ENCODE data around the gene DTNBP1. TPM values are rescaled to one million over a fixed set of nuclear protein-coding genes. Genes with fewer than 3 reads are reported as not detected.

DTNBP1 gene
- polyA plus RNA-seq, 2 of the 4 experiments (the other 2 are of a cell fraction) = 8.4 to 8.7 TPM

- no peak for TF ChIP-seq CTCF (IDR thresholded peaks at IDR 0.05)
- TF ChIP-seq HDAC2 (IDR thresholded peaks at IDR 0.05) = no peak
Observed at GRCh38 chr6:15493437-15494168, 169.2 kb downstream of the DTNBP1 start (continued).

DNA sequence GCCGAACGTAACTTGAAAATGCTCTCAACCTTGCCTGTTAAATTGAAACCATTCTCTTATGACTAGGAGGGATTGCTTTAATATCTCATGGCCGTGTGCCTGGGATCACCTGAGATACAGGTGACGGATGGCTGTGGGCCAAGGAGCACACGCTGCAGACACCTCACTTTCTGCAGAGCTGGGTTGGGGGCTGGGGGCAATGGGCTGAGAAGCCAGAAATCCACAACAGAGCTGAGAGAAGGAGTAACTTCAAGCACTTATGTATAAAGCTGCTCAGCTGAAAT is 170.9 kb downstream of the DTNBP1 start:
- Histone ChIP-seq H3K4me3 (no peak overlapping the region), H3K4me2 (no peak overlapping the region), H3K4me1 (no peaks in the 10 kb centered on the region), H3K9me3 (no peaks in the 10 kb centered on the region), H3K27ac (no peak overlapping the region)
- ATAC-seq (no peak), FAIRE-seq (no peak), DNase-seq (ENCODE audit: low read depth in 1 of 2, low spot score in 1 of 2) (no peak)
- ChIA-PET POLR2A (no interaction called here), CTCF (interaction anchor here (1.2 kb wide), 1 partner anchor 1302 kb away, joined by 3 read pairs; no protein-coding TSS in a partner anchor)
- 74% methylated on average over 5 of the region's 5 CpGs for WGBS (ENCODE audit: missing lambda C conversion rate)
- TF ChIP-seq CBX2 (IDR thresholded peaks at IDR 0.05; ENCODE audit: borderline replicate concordance, low read depth) (no peak), NPAS2 (CRISPR knock-in tag; IDR thresholded peaks at IDR 0.05; ENCODE audit: borderline replicate concordance) (no peak), POLR2AphosphoS2 (conservative IDR thresholded peaks at IDR 0.05; ENCODE audit: low read length) (no peak), KDM5A (IDR thresholded peaks at IDR 0.05) (no peak), RAD21 (conservative IDR thresholded peaks at IDR 0.05 in 1 of 2, IDR thresholded peaks at IDR 0.05 in 1 of 2) (no peak), MAZ (IDR thresholded peaks at IDR 0.05; ENCODE audit: borderline replicate concordance, low read depth, low read length) (no peak), HOXB5 (CRISPR knock-in tag; IDR thresholded peaks at IDR 0.05) (no peak), BCL3 (IDR thresholded peaks at IDR 0.05) (no peak), ZC3H11A (IDR thresholded peaks at IDR 0.05) (no peak), TFCP2L1 (CRISPR knock-in tag; IDR thresholded peaks at IDR 0.05) (no peak), FOSL2 (IDR thresholded peaks at IDR 0.05) (no peak), FOSL2 (CRISPR knock-in tag; IDR thresholded peaks at IDR 0.05) (no peak), HDAC2 (IDR thresholded peaks at IDR 0.05) (no peak), EHF (CRISPR knock-in tag; IDR thresholded peaks at IDR 0.05) (no peak), RNF2 (IDR thresholded peaks at IDR 0.05; ENCODE audit: borderline replicate concordance, low read depth) (no peak), EHMT2 (IDR thresholded peaks at IDR 0.05; ENCODE audit: low read depth) (no peak)
- TF ChIP-seq, protein P1, sequence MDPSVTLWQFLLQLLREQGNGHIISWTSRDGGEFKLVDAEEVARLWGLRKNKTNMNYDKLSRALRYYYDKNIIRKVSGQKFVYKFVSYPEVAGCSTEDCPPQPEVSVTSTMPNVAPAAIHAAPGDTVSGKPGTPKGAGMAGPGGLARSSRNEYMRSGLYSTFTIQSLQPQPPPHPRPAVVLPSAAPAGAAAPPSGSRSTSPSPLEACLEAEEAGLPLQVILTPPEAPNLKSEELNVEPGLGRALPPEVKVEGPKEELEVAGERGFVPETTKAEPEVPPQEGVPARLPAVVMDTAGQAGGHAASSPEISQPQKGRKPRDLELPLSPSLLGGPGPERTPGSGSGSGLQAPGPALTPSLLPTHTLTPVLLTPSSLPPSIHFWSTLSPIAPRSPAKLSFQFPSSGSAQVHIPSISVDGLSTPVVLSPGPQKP (IDR thresholded peaks at IDR 0.05; ENCODE audit: low read depth, low read length) = no peak
- TF ChIP-seq, protein P2, sequence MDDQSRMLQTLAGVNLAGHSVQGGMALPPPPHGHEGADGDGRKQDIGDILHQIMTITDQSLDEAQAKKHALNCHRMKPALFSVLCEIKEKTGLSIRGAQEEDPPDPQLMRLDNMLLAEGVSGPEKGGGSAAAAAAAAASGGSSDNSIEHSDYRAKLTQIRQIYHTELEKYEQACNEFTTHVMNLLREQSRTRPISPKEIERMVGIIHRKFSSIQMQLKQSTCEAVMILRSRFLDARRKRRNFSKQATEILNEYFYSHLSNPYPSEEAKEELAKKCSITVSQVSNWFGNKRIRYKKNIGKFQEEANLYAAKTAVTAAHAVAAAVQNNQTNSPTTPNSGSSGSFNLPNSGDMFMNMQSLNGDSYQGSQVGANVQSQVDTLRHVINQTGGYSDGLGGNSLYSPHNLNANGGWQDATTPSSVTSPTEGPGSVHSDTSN (IDR thresholded peaks at IDR 0.05) = no peak
